Measurements from ENCODE around the gene PSME4.

DNA sequence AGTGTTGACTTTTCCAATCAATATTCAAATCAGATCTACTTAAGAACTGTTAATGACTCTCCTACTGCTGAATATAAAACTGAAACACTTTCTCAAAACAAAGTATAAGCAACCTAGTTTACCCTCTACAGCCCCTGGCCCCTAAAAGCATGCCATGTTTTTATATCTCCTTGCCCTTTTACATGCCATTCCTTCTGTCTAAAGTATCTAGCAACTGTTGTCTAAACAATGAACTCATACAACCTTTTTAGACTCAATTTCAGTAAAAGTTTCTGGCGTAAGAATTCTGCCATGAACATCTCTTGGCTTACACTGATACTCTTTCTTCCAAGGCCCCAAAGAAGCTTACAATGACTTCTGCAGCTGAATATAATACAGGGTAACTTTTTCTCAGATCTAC is 63.2 kb downstream of the PSME4 start:
- TF ChIP-seq, protein P1, sequence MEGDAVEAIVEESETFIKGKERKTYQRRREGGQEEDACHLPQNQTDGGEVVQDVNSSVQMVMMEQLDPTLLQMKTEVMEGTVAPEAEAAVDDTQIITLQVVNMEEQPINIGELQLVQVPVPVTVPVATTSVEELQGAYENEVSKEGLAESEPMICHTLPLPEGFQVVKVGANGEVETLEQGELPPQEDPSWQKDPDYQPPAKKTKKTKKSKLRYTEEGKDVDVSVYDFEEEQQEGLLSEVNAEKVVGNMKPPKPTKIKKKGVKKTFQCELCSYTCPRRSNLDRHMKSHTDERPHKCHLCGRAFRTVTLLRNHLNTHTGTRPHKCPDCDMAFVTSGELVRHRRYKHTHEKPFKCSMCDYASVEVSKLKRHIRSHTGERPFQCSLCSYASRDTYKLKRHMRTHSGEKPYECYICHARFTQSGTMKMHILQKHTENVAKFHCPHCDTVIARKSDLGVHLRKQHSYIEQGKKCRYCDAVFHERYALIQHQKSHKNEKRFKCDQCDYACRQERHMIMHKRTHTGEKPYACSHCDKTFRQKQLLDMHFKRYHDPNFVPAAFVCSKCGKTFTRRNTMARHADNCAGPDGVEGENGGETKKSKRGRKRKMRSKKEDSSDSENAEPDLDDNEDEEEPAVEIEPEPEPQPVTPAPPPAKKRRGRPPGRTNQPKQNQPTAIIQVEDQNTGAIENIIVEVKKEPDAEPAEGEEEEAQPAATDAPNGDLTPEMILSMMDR (IDR thresholded peaks at IDR 0.05; ENCODE audit: poor library complexity, severe bottlenecking) = no peak
- TF ChIP-seq, protein P2, sequence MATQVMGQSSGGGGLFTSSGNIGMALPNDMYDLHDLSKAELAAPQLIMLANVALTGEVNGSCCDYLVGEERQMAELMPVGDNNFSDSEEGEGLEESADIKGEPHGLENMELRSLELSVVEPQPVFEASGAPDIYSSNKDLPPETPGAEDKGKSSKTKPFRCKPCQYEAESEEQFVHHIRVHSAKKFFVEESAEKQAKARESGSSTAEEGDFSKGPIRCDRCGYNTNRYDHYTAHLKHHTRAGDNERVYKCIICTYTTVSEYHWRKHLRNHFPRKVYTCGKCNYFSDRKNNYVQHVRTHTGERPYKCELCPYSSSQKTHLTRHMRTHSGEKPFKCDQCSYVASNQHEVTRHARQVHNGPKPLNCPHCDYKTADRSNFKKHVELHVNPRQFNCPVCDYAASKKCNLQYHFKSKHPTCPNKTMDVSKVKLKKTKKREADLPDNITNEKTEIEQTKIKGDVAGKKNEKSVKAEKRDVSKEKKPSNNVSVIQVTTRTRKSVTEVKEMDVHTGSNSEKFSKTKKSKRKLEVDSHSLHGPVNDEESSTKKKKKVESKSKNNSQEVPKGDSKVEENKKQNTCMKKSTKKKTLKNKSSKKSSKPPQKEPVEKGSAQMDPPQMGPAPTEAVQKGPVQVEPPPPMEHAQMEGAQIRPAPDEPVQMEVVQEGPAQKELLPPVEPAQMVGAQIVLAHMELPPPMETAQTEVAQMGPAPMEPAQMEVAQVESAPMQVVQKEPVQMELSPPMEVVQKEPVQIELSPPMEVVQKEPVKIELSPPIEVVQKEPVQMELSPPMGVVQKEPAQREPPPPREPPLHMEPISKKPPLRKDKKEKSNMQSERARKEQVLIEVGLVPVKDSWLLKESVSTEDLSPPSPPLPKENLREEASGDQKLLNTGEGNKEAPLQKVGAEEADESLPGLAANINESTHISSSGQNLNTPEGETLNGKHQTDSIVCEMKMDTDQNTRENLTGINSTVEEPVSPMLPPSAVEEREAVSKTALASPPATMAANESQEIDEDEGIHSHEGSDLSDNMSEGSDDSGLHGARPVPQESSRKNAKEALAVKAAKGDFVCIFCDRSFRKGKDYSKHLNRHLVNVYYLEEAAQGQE (IDR thresholded peaks at IDR 0.05; ENCODE audit: borderline replicate concordance) = no peak
- TF ChIP-seq EZH2 (IDR thresholded peaks at IDR 0.05; ENCODE audit: borderline replicate concordance, insufficient read depth, low read length, poor library complexity, severe bottlenecking) = no peak
- TF ChIP-seq RAD21 (conservative IDR thresholded peaks at IDR 0.05) = no peak
- no peak for TF ChIP-seq TAF1 (IDR thresholded peaks at IDR 0.05; ENCODE audit: low read depth)
- no peak for TF ChIP-seq POLR2AphosphoS5 (IDR thresholded peaks at IDR 0.05)

Measured in neural cell (in vitro differentiated cells).